ENCODE data around the gene PEX14.

The PEX14 gene

GRCh38 chr1:10588640-10589039 is 113.9 kb downstream of the PEX14 start:
- no peak for TF ChIP-seq NFIC (IDR thresholded peaks at IDR 0.05)
- no peak for TF ChIP-seq CEBPB (IDR thresholded peaks at IDR 0.05)
- no peak for TF ChIP-seq REST (IDR thresholded peaks at IDR 0.05; ENCODE audit: low read depth)
- TF ChIP-seq TAF1 (IDR thresholded peaks at IDR 0.05; ENCODE audit: low read depth), result no peak
- no peak for TF ChIP-seq EGR1 (IDR thresholded peaks at IDR 0.05)

DNA sequence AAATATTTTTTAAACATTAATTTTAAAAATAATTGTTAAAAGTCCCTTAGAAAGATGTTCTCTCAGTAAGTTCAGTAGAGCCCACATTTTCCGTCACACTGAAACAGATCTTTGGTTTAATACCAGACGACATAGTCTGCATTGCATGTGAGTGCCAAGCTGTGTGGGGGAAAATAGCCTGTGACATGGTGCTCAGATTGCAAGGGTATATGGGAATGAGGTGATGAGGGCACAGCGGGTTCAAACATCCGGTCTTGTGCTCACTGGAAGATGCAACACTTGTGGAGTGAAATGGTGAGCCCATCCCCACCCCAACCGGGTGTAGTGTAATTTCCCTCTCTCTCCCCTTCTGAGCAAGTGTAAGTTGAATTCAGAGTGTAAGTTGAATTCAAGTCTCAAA is 114.3 kb downstream of the PEX14 start:
- TF ChIP-seq ZBTB7A (IDR thresholded peaks at IDR 0.05; ENCODE audit: low read depth) (no peak), YY1 (IDR thresholded peaks at IDR 0.05; ENCODE audit: low read depth) (no peak), RAD21 (IDR thresholded peaks at IDR 0.05; ENCODE audit: low read depth) (no peak), EGR1 (IDR thresholded peaks at IDR 0.05) (no peak)

DNA sequence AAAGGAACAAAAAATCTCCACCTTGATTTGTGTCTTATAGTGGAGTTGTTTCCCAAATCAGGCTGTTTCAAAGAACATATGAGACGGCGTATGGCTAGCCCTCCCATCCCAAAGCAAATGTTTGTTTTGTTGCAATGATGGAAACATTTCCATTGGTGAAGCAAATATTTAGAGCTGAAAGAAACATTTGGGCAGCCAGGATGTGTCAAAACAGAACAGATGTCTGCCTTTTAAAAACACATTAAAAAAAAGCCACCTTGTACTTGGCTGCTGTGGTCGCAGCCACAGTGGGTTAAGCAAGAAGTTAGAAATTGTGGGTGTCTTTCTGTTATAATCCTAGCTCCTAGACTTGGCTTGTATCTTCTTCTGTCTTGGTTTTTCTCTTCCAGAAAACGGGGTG is 116.3 kb downstream of the PEX14 start:
- no peak for TF ChIP-seq NFIC (IDR thresholded peaks at IDR 0.05)
- no peak for TF ChIP-seq USF1 (IDR thresholded peaks at IDR 0.05)
- no peak for TF ChIP-seq RAD21 (IDR thresholded peaks at IDR 0.05; ENCODE audit: low read depth)
- TF ChIP-seq ZBTB7A (IDR thresholded peaks at IDR 0.05; ENCODE audit: low read depth), result no peak
- no peak for TF ChIP-seq FOXM1 (IDR thresholded peaks at IDR 0.05; ENCODE audit: borderline replicate concordance, low read depth)
- no peak for TF ChIP-seq TAF1 (IDR thresholded peaks at IDR 0.05; ENCODE audit: low read depth)
- TF ChIP-seq, protein P1, sequence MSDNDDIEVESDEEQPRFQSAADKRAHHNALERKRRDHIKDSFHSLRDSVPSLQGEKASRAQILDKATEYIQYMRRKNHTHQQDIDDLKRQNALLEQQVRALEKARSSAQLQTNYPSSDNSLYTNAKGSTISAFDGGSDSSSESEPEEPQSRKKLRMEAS (IDR thresholded peaks at IDR 0.05), result no peak
- TF ChIP-seq EGR1 (IDR thresholded peaks at IDR 0.05), result no peak
- TF ChIP-seq TCF12 (IDR thresholded peaks at IDR 0.05; ENCODE audit: low read depth), result no peak

DNA sequence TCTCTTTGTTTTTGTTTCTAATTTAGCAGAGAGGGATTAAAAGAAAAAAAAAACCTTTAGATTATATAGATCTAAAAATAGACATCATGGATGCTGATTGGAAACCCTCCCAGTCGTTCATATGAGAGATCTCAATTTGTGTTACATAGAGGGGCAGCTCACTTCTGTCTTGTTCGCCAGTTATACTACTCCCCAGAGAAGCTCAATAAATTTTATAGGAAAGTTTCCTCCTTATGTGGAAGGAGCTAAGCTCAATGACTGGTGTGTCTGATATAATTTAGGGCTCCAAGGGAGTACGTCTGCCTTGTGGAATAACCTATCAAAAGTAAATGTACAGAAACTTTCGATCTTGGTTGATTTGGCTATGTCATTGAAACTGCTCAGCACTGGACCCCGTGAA is 117.6 kb downstream of the PEX14 start:
- TF ChIP-seq USF1 (IDR thresholded peaks at IDR 0.05) (no peak), CEBPB (IDR thresholded peaks at IDR 0.05) (no peak), REST (IDR thresholded peaks at IDR 0.05; ENCODE audit: low read depth) (no peak), CREB1 (IDR thresholded peaks at IDR 0.05; ENCODE audit: low read depth) (no peak), FOXM1 (IDR thresholded peaks at IDR 0.05; ENCODE audit: borderline replicate concordance, low read depth) (no peak), ZBTB7A (IDR thresholded peaks at IDR 0.05; ENCODE audit: low read depth) (no peak), YY1 (IDR thresholded peaks at IDR 0.05; ENCODE audit: low read depth) (no peak), TCF12 (IDR thresholded peaks at IDR 0.05; ENCODE audit: low read depth) (no peak), EP300 (IDR thresholded peaks at IDR 0.05; ENCODE audit: borderline replicate concordance) (no peak), TAF1 (IDR thresholded peaks at IDR 0.05; ENCODE audit: low read depth) (no peak), NFIC (IDR thresholded peaks at IDR 0.05) (no peak), RAD21 (IDR thresholded peaks at IDR 0.05; ENCODE audit: low read depth) (no peak)

GRCh38 chr1:10593750-10594149 is 119.0 kb downstream of the PEX14 start:
- TF ChIP-seq YY1 (IDR thresholded peaks at IDR 0.05; ENCODE audit: low read depth) (no peak), ZBTB7A (IDR thresholded peaks at IDR 0.05; ENCODE audit: low read depth) (no peak)

GRCh38 chr1:10594595-10595223 is 120.0 kb downstream of the PEX14 start:
- TF ChIP-seq REST (IDR thresholded peaks at IDR 0.05; ENCODE audit: low read depth), result no peak
- no peak for TF ChIP-seq TEAD4 (IDR thresholded peaks at IDR 0.05)
- no peak for TF ChIP-seq EP300 (IDR thresholded peaks at IDR 0.05; ENCODE audit: borderline replicate concordance)
- no peak for TF ChIP-seq CREB1 (IDR thresholded peaks at IDR 0.05; ENCODE audit: low read depth)
- TF ChIP-seq NFIC (IDR thresholded peaks at IDR 0.05), result no peak
- no peak for TF ChIP-seq TAF1 (IDR thresholded peaks at IDR 0.05; ENCODE audit: low read depth)
- no peak for TF ChIP-seq RAD21 (IDR thresholded peaks at IDR 0.05; ENCODE audit: low read depth)
- no peak for TF ChIP-seq CEBPB (IDR thresholded peaks at IDR 0.05)
- no peak for TF ChIP-seq ZBTB7A (IDR thresholded peaks at IDR 0.05; ENCODE audit: low read depth)
- TF ChIP-seq, protein P1 (IDR thresholded peaks at IDR 0.05), result no peak
- no peak for TF ChIP-seq USF1 (IDR thresholded peaks at IDR 0.05)
- TF ChIP-seq YY1 (IDR thresholded peaks at IDR 0.05; ENCODE audit: low read depth), result no peak
- TF ChIP-seq TCF12 (IDR thresholded peaks at IDR 0.05; ENCODE audit: low read depth), result no peak
- no peak for TF ChIP-seq EGR1 (IDR thresholded peaks at IDR 0.05)
- TF ChIP-seq FOXM1 (IDR thresholded peaks at IDR 0.05; ENCODE audit: borderline replicate concordance, low read depth), result no peak

All from Ishikawa (cell line).